ENCODE results near the gene ATG16L1.

Gene ATG16L1

DNA sequence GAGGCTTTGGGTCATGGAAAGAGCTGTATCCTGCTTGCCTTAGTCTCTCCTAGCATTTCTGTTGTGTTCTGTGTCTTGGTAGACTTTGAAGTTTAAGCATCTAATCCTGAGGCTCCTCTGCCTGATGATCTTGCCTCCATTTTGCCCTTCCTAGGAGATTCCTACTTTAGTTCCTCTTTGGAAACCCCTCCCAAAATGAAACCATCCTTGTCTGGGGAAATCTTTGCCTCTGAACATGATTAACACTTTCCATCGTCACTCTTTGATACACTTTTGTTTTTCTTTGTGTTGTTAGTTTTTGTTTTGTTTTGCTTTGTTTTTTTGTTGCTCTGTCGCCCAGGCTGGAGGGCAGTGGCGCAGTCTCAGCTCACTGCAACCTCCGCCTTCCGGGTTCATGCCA lies 9.2 kb downstream of the ATG16L1 start:
- TF ChIP-seq, protein P1, sequence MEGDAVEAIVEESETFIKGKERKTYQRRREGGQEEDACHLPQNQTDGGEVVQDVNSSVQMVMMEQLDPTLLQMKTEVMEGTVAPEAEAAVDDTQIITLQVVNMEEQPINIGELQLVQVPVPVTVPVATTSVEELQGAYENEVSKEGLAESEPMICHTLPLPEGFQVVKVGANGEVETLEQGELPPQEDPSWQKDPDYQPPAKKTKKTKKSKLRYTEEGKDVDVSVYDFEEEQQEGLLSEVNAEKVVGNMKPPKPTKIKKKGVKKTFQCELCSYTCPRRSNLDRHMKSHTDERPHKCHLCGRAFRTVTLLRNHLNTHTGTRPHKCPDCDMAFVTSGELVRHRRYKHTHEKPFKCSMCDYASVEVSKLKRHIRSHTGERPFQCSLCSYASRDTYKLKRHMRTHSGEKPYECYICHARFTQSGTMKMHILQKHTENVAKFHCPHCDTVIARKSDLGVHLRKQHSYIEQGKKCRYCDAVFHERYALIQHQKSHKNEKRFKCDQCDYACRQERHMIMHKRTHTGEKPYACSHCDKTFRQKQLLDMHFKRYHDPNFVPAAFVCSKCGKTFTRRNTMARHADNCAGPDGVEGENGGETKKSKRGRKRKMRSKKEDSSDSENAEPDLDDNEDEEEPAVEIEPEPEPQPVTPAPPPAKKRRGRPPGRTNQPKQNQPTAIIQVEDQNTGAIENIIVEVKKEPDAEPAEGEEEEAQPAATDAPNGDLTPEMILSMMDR (IDR thresholded peaks at IDR 0.05; ENCODE audit: borderline replicate concordance, control extremely low read depth, extremely low read depth, insufficient read depth, missing control alignments): no peak
- no peak for DNase-seq (ENCODE audit: low spot score)
- in situ Hi-C loops (cut with MboI; ENCODE audit: low sequenced_read_pairs, unreplicated experiment): loop anchor here (25.0 kb wide), 1 partner anchor 648 kb away; no protein-coding TSS in a partner anchor

DNA sequence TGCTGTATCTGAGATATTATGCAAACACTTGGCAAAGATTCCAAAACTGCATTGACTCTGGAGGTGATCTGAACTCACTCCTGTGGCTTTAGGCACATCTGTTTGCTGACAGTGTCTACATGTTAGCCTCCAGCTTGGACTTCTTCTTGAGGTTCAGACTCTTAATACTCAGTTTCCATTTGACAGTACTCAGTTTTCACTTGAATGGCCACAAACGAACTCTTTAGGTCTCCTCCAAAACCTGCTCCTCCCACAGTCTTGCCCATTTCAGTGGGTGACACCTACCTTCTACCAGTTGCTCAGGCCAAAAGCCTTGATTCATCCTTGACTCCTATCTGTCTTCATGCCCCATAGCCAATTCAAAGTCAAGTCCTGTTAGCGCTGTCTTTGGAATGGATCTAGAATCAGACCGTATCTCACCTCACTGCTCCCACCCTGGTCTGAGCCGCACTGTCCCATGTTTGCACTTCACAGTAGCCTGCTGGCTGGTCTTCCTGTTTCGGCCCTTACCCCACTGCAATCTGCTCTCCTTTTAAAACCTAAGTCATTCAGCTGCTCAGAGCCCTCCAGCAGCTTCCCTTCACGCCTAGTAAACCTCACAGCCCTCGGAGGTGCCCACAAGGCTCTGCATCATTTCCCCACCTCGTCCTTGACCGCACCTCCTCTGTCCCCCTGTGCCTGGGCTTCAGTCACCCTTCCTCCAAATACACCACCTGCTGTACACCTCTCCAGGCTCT lies 10.5 kb downstream of the ATG16L1 start:
- in situ Hi-C loops (cut with MboI; ENCODE audit: low sequenced_read_pairs, unreplicated experiment): loop anchor here (25.0 kb wide), 1 partner anchor 650 kb away; no protein-coding TSS in a partner anchor
- DNase-seq (ENCODE audit: low spot score): peak; percentile 57
- TF ChIP-seq, protein P1 (IDR thresholded peaks at IDR 0.05; ENCODE audit: borderline replicate concordance, control extremely low read depth, extremely low read depth, insufficient read depth, missing control alignments): no peak

DNA sequence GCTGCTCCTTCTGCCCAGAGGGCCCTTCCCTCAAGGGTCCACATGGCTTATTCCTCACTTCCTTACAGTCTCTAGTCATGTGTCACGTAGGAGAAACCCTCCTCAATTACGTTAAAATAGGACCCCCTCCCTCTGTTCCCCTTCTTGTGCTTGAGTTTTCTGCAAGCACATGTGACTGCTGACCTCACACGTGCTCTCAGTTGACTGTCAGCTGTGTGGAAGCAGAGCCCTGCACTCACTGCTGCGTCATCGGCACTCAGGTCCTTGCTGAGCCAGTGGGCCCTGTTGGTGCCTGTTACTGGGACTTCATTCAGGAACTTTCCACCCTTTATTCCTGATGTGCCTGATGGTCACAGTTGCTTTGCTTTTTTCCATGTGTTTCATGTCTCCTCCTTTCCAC lies 11.1 kb downstream of the ATG16L1 start:
- no peak for DNase-seq (ENCODE audit: low spot score)
- in situ Hi-C loops (cut with MboI; ENCODE audit: low sequenced_read_pairs, unreplicated experiment): loop anchor here (25.0 kb wide), 1 partner anchor 650 kb away; no protein-coding TSS in a partner anchor
- TF ChIP-seq, protein P1 (IDR thresholded peaks at IDR 0.05; ENCODE audit: borderline replicate concordance, control extremely low read depth, extremely low read depth, insufficient read depth, missing control alignments): no peak

DNA sequence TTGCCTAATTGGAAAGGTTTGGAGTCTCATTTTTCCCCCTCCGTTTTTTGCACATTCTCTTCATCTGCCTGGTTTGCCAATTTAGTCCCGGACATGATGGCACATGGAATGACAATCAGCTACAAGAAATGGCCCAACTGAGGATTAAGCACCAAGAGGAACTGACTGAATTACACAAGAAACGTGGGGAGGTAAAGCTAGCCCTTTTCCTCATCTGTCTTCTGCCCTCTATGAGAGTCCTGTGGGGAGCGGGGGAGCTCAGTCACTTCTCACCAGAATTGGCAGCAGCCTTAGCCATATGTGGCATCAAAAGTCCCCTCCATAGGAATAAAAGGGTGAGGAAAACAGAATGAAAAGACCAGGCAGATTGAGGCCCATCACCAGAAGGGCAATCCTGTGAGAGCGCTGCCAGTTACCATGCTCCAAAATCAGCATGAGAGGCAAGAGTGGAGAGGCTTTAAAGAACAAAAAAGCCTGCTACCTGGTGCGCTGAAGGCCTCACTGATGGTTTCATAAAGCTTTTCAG lies 11.6 kb downstream of the ATG16L1 start:
- no peak for DNase-seq (ENCODE audit: low spot score)
- TF ChIP-seq, protein P1 (IDR thresholded peaks at IDR 0.05; ENCODE audit: borderline replicate concordance, control extremely low read depth, extremely low read depth, insufficient read depth, missing control alignments): no peak
- in situ Hi-C loops (cut with MboI; ENCODE audit: low sequenced_read_pairs, unreplicated experiment): loop anchor here (25.0 kb wide), 1 partner anchor 651 kb away; no protein-coding TSS in a partner anchor

DNA sequence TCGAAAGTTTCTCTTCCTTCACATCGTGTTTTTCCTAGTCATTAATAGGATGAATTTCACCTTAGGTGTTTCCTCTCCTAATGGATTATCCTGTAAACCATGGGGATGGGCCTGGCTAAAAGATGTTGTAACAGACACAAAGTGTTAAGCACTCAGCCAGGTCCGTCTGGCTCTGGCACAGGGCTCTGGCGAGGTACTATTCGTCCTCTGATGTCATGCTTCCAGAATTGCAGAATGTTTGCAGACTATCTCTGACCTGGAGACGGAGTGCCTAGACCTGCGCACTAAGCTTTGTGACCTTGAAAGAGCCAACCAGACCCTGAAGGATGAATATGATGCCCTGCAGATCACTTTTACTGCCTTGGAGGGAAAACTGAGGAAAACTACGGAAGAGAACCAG lies 13.2 kb downstream of the ATG16L1 start:
- no peak for DNase-seq (ENCODE audit: low spot score)
- in situ Hi-C loops (cut with MboI; ENCODE audit: low sequenced_read_pairs, unreplicated experiment): loop anchor here (25.0 kb wide), 1 partner anchor 652 kb away; no protein-coding TSS in a partner anchor
- TF ChIP-seq, protein P1 (IDR thresholded peaks at IDR 0.05; ENCODE audit: borderline replicate concordance, control extremely low read depth, extremely low read depth, insufficient read depth, missing control alignments): no peak

DNA sequence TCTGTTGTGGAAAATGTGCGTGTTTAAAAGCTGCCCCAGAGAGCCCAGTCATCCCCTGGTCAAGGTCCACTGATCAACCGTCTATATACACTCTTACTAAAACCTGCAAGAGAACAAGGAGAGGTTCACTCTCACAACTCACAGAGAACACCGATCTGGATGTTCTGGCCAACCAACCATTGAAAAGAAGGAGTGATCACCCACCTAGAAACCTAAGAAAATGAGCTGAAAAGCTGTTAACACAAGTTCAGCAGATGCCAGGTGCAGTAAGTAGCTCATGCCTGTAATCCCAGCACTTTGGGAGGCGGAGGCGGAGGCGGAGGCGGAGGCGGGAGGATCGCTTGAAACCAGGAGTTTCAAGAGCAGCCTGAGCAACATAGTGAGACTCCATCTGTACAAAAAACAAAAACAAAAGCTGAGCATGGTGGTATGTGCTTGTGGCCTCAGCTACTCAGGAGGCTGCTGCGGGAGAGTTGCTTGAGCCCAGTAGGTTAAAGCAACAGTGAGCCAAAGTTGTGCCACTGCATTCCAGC lies 14.5 kb downstream of the ATG16L1 start:
- peak; percentile 46 for DNase-seq (ENCODE audit: low spot score)
- TF ChIP-seq, protein P1 (IDR thresholded peaks at IDR 0.05; ENCODE audit: borderline replicate concordance, control extremely low read depth, extremely low read depth, insufficient read depth, missing control alignments): no peak
- in situ Hi-C loops (cut with MboI; ENCODE audit: low sequenced_read_pairs, unreplicated experiment): loop anchor here (25.0 kb wide), 1 partner anchor 654 kb away; no protein-coding TSS in a partner anchor
